ENCODE measurements around the gene ZYX. TPM values are rescaled to one million over a fixed set of nuclear protein-coding genes. Genes with fewer than 3 reads are reported as not detected.

The ZYX gene
- total and polyA plus RNA-seq, 9 of the 15 experiments (the other 6 are each of a cell fraction or from before 2014, with no cell fraction given), result 1.8 to 130 (median 15.7) TPM

GRCh38 chr7:143405173-143406001, 24.2 kb downstream of the ZYX start:
- WGBS (ENCODE audit: insufficient coverage, low coverage, missing lambda C conversion rate), result 2% methylated on average over 9 of the region's 9 CpGs

More at GRCh38 chr7:143405173-143406001, 24.2 kb downstream of the ZYX start:
- Histone ChIP-seq H3K27me3 (ENCODE audit: control insufficient read depth in 2 of 2, insufficient read depth in 2 of 2, low read length in 2 of 2) (peaks cover 53 to 71% of the 10 kb centered on the region in 2 experiments), H3K36me3 (ENCODE audit: control insufficient read depth, insufficient read depth, low read length) (no peaks in the 10 kb centered on the region), H3K9me1 (ENCODE audit: control insufficient read depth, insufficient read depth, low read length) (no peaks in the 10 kb centered on the region), H2AFZ (ENCODE audit: low read depth, low read length) (no peak overlapping the region), H3K4me2 (ENCODE audit: insufficient read depth, low read length) (no peak overlapping the region), H3K9ac (ENCODE audit: insufficient read depth in 1 of 2, low read depth in 2 of 2, low read length in 2 of 2) (peak overlapping the region in 1 of 2 experiments; percentile 41; a peak in 1 of 4 replicates), H3K27ac (ENCODE audit: extremely low read depth, low read depth, low read length) (no peak overlapping the region), H3K79me2 (ENCODE audit: control insufficient read depth, insufficient read depth, low read length) (no peaks in the 10 kb centered on the region), H4K20me1 (replicated peaks; ENCODE audit: control insufficient read depth, insufficient read depth, low read length) (0 out of 2 replicates have a peak, but pooled peaks cover 3% of the 10 kb centered on the region), H3K4me1 (replicated peaks in 1 of 2; ENCODE audit: control insufficient read depth in 2 of 2, insufficient read depth in 2 of 2, low read length in 2 of 2) (peaks cover 0 to 7% of the 10 kb centered on the region in 2 experiments; a peak in 3 of 5 replicates), H3K9me3 (replicated peaks; ENCODE audit: control insufficient read depth, insufficient read depth, low read depth, low read length) (no peaks in the 10 kb centered on the region), H3K4me3 (no peak overlapping the region)
- in situ Hi-C loops (cut with MboI) (no loop called here), intact Hi-C loops (cut with micrococcal nuclease) (no loop called here)
- no TSS peak for BruUV-seq (replicated peaks)
- POLR2A ChIA-PET, result interaction anchor here (0.8 to 10.7 kb wide), 2 partner anchors 14 to 22 kb away, joined by 3 to 131 read pairs; no protein-coding TSS in a partner anchor
- CTCF ChIA-PET (ENCODE audit: low intra/inter-chr PET ratio), result no interaction called here
- 0 out of 2 replicates have a peak, but pooled peaks have one; percentile 17 for TF ChIP-seq GATA2 (CRISPR knock-in tag; IDR thresholded peaks at IDR 0.05)
- TF ChIP-seq TFAP4 (CRISPR knock-in tag; IDR thresholded peaks at IDR 0.05; ENCODE audit: borderline replicate concordance), result peak; percentile 41; the same call in 1 of the 2 replicates
- TF ChIP-seq TRIM24 (IDR thresholded peaks at IDR 0.05), result 0 out of 4 replicates have a peak, but pooled peaks of 1 of the 2 experiments have one; percentile 17
- TF ChIP-seq TAL1 (IDR thresholded peaks at IDR 0.05), result peak; percentile 4; the same call in 1 of the 2 replicates
- TF ChIP-seq MAX (CRISPR knock-in tag; IDR thresholded peaks at IDR 0.05), result peak; percentile 40; the same call in 1 of the 2 replicates
- TF ChIP-seq FOXP4 (CRISPR knock-in tag; IDR thresholded peaks at IDR 0.05; ENCODE audit: borderline replicate concordance), result no peak
- TF ChIP-seq MCM7 (IDR thresholded peaks at IDR 0.05), result 0 out of 4 replicates have a peak, but pooled peaks have one; percentile 46 to 58
- TF ChIP-seq ZNF583 (CRISPR knock-in tag; IDR thresholded peaks at IDR 0.05), result no peak
- peak; percentile 64 for TF ChIP-seq CBFA2T2 (conservative IDR thresholded peaks at IDR 0.05)
- peak; percentile 73 for TF ChIP-seq CBFA2T3 (IDR thresholded peaks at IDR 0.05)
- TF ChIP-seq MCM3 (IDR thresholded peaks at IDR 0.05), result peak; percentile 50; the same call in 1 of the 2 replicates
- DNase-seq (ENCODE audit: extremely low read depth in 1 of 4, low spot score in 3 of 4) (no peak), ATAC-seq (no peak), FAIRE-seq (no peak)

Measured in K562 (cell line).